GM19099 (cell line): Measurements from ENCODE around the gene REEP1.

Experiments used
- POLR2A ChIP-seq: IDR thresholded peaks from 3 replicates; pipeline ENCODE4 v1.6.1; 2011; ENCODE audit warnings: low read depth; ENCODE audit not compliant: insufficient read length; ENCODE audit errors: extremely low read depth

The REEP1 gene

DNA sequence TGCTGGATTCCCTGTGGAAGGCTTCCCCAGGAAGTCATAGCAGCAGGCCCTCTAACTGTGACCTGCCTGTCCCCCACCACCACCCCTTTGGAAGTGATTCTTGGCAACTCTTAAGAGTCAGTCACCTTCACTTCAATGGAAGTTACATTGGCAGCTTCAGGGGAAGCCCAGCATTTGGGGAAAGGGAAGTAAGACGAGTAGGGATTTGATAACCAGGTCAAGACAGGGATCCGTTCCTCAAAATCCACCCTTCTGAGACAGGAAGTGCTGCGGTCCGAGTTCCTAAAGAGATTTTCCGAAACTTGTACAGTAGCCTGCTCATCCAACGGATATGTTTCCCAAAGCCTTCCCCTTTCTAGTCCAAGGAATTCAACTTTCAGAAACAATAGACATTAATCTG, 84.0 kb downstream of the REEP1 start:
- TF ChIP-seq POLR2A: no peak

DNA sequence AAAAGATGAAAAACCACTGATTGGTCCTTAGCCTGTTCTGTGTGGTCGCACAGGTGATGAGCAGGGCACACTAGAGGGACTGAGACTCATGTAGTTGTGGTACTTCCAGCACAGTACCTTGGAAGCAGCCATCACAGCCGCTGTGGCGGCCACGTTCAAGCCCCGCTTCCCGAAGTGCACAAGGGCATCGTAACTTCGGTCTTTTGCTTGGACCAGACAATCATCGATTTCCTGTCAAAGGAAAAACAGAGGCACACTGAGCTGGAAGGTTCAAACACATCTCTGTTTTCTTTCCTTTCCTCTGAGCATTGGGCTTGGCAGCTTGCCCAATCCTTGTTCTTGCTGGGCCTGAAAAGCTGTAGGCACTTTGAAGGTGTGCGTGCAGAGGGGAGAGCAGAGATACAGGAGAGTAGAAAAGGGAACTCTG, 85.6 kb downstream of the REEP1 start:
- no peak for TF ChIP-seq POLR2A

DNA sequence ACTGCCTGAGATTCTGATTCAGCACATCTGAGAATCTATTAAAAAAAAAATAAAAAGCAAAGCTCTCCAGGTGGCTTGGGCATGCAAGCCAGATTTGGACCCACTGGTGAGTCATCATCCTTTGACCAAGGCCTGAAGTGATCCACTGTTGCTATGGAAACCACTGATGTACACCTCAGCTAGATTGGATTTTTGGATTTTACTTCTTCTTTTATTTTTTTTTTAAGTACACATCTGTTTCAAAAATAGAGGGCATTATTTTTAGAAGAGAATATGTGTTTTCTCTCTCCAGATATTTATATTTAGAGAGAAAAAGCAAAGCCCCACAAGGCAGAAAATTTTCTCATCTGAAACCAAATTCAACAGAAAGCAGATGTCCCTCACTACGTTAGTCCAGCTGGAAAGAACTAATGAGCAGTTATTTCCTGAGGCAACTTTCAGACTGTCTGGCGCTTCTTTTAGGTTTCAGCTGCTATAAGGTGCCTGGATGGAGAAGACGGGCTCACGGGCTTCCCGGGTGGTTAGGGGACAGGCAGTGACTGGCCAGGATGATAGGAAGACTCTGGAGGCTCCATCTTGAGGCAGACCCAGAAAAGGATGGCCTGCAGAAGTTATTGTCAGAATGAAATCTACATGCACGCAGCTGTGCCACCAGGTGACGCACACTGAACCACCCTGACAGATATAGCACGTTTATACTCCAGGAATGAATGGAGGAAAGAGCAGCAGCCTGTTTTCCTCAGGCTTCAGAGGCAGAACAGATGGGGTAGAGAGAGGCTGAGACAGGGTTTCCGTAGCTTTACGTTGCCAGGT, 87.6 kb downstream of the REEP1 start:
- TF ChIP-seq POLR2A: no peak

DNA sequence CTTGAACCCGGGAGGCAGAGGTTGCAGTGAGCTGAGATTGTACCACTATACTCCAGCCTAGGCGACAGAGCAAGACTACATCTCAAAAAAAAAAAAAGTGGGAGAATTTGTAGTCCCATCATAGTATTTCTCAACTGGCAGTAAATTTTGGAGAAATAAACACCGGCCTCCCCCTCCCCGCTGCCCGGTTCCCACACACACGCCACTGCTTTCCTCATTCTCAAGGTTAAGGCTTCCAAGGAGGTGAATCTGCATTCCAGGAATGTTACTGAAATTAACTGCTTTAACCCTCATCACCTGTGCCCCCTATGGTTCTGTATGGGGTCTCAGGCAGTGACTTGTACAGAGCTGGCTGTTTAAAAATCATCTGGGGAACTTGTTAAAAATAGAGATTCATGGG, 88.2 kb downstream of the REEP1 start:
- TF ChIP-seq POLR2A: no peak

DNA sequence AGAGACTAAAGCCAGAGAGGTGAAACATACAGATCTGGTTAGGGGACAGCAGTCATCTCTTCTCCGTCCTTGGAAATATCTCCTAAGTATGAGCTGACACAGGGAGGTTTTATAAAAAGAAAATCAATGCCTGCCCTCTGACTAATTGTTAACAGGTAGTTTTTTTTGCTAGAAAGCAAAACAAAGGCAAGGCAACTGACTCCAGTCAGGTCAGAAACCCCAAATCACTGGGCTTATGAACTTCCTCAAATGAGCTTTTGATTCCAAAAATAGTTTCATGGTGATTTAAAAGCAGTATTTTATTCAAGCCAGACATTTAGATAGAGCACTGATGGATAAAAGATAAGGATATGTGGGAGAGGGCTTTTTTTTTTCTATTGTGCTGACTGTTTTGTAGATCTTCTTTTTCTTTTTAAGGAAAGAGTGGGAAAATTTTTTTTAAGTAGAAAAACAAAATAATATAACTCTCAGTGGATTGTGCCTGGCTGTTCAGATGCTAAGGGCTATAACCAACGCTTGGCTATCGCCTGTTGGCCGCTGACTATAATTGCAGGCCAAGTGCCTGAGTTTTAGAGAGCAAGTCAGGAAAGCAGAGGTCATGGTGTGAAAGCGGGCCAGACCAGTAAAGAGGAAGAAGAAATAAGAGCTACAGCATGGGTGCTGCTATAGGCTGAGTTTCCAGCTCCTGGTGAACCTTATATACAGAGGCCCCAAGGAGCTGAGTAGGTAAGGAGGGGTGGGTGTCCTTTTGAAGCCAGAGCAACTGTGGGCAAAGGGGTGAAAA, 93.3 kb downstream of the REEP1 start:
- no peak for TF ChIP-seq POLR2A

DNA sequence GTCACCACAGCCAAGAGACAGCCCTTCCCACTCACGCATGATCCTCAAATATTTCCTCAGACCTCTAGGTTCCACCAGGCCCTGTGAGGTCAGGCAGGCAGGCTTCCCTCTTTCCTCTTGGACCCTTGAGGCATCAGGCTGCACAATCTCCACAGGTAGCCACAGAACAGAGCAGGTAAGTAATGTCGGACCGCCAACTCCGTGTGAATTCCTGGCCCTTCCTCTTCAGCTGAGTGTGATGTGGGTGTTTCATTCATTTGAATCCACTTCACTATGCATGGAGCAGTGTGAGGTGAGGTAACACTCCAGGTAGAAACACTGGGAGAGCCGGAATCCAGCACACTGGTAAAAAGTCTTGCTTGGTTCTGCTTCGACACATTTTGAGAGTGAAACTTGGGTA, 94.2 kb downstream of the REEP1 start:
- TF ChIP-seq POLR2A: no peak

DNA sequence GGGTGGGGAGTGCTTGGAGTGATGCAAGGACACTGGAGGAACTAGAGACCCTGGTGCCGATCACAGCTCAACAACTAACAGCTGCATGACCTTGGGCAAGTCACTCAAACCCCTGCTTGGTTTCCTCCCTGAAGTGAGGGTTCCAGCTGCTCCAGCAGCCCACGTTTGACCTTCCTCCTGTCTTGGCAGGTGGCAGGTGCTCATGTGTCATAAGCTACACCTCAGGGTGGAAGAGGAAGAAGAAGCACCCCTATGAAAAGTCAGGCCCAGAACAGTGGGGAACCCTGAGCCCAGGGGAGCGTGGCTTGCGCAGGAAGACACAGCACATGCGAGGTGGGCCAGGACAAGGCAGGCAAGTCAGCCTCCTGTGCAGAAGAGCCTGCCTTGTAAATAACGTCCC, 95.8 kb downstream of the REEP1 start:
- no peak for TF ChIP-seq POLR2A

DNA sequence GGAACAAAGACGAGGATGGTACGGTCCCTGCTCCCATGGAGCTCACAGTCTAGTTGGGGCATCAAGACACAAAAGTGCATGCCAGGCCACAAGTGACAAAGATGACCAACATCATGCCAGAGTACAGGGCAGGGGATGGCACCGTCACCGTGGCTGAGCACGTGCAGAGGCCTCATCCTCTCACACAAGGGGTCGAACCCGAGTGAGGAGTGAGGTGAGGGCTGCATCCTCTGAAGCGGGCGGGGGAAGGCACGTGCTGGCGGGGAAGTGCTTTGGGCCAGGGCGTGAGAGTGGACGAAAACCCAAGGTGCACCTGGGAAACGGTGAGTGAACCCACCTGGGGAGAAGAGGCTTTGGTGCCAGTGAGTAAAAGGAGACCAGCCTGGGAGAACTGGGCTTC, 97.2 kb downstream of the REEP1 start:
- TF ChIP-seq POLR2A: no peak

DNA sequence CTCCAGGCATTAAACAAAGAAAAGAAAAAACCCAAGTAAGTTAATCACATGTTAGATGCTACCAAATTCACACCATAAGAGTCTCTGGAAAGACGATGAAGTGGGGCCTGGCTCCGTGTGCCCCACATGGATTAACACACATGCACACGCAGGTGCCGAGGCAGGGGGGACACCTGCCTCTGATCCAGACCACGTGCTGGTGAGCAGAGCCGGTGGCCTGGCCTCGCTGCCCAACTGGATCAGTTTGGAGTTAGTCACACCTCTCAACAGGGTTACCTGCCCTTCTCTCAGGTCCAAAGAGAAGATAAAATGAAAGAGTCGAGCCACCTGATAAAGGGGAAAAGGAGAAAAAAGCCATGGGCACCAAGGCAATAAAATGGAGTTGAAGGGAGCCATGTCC, 97.7 kb downstream of the REEP1 start:
- TF ChIP-seq POLR2A: no peak

DNA sequence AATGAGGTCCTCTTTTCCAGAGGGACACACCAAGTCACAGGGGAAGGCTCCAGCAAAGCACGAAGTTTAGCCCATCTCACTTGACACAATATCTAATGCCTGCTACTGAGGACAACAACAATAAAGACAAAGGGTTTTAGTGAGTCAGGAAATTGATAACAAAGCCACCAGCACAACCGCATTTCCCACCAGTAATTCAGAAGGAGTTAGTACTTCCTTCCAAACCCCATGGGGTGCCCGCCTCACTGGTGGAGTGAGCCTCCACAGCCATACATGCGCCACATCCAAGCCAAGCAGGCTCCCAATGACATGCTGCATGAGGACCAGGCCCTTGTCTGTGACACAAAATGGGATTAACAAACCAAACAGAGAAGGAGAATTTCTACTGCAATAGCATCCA, 98.1 kb downstream of the REEP1 start:
- TF ChIP-seq POLR2A: no peak

DNA sequence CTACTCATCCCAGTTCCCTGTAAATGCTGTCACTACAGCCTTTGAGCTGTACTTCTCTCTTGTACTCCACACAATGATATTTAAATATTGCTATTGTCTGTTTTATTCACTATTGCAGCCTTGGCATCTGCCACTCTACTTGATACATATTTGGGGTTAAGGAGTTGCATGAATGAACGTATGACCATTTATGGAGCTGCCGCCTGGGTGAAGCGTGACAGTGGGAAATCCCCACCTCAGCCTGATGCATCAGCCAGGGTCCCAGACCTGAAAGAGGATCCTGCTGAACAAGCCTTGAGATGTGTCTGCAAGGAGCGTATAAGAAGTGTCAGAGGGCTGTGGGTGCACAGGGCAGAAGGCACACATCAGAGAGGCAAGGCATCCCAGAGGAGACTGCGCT, 99.1 kb downstream of the REEP1 start:
- no peak for TF ChIP-seq POLR2A

DNA sequence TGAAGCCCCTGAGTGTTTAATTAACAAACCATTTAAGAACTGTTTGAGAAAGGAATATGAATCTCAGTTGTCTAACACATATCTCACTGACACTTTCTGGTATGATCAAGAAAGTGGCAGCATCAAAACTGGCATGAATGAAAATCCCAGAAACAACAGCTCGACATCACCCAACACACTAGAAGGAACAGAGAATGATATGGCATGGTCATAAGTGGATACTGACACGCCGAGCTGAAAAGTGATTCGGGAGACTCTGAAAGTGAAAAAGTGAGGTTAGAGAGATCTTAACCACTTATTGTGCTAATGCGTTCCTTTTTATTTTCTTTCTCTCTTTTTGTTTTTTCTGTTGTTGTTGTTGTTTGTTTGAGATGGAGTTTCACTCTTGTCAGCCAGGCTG, 100.3 kb downstream of the REEP1 start:
- TF ChIP-seq POLR2A: no peak

DNA sequence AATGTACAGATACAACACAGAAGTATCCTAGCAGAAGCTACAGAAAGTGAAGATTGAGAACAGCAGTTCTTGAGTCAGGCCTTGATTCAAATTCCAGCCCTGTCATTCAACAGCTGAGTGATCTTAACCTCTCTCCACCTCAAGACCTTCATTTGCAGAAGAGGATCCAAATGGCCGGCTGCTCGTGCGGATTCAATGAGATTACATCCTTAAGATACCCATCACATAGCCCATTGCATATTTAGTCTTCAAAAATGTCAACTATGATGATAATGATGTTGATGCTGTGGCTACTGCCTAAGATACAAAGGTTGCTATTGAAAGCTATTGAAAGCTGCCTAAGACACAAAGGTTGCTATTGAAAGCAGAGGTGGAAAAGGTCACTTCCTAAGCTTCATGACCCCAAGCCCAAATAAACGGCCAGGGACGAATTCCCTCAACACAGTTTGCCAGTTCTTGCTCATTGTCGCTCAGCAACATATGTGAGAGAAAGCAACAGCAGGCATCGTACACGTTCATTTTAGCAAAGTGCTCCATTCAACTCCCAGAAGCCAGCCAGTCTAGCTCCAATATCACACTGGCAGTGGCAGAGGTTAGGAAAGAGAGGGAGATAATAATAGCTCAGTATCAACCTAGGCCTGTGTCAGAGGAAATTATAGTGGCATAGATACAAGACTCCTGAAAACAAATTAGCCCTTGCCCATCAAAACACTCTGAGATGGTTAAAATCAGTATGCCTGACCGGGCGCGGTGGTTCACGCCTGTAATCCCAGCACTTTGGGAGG, 102.0 kb downstream of the REEP1 start:
- no peak for TF ChIP-seq POLR2A

DNA sequence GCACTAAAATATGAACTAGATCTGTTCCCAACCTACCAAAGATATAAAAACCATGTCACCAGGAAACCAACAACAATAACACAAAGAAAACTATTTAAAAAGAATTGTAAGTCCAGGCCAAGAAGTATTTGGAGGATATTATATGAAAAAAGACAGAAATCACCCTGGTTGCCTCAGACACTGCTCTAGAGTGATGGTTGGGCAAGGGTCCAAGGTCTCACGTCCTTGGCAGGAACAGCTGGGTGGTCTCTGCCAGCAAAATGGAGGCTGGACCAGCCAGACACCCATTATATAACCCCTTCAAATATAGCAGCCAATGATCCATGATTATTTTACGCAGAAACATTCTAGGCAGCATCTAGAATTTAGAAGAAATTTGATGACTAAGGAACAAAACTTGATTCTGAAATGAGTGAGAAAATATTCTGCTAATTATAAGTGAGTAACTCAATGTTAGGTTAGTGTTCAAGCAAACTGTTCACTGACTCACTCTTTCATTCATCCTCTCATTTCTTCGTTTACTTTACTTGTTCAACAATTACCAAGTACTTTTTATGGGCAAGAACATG, 102.8 kb downstream of the REEP1 start:
- TF ChIP-seq POLR2A: no peak

DNA sequence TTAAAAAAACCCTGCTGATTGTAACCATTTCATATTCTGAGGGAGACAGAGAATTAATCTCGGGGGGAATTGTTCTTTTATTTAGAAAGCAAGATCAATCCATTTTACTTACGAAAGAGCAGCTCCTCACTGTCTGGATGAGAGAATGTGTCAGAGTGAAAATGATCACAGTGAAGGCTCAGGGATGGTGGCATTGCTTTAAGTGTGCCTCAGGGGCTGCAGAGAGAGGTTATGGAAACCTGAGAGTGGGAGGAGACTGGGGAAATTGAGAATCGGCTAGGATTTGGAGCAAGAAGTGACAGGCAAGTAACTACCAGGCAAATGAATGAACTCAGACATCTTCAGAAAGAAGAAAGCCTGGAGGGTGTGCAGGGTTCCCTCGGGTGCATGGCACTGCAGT, 104.0 kb downstream of the REEP1 start:
- TF ChIP-seq POLR2A: no peak
